ENCODE measurements around the gene EXOC4. TPM values are rescaled to one million over a fixed set of nuclear protein-coding genes. Genes with fewer than 3 reads are reported as not detected.

The EXOC4 gene
- total and polyA plus RNA-seq, 2 of the 8 experiments (the other 6 are each of a cell fraction or from before 2014, with no cell fraction given), result 27.0 to 67.3 TPM

DNA sequence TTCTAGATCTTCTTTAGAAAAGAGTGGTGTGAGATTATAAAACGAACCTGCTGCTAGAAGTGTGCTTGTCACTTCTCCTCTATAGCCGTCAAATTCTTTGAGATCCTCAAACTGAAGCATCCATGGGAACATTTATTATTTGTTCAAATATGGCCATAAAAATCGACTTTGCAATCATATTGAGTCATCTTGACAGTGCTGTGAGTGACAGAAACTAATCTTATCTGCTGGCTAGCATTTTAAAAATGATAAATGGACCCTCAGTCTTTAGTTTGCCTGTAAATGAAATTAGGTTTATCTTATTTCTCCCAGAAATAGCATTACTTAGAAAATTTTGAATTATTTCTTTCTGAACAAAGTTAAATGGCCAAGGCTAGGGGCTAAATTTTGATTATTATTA, 290.8 kb downstream of the EXOC4 start:
- H3K4me2 ChIP-seq (ENCODE audit: insufficient read depth in 1 of 2, low read depth in 2 of 2, low read length in 2 of 2), result no peak overlapping the region
- CTCF ChIA-PET (ENCODE audit: partially characterized antibody), result no interaction called here
- TF ChIP-seq KDM1A (IDR thresholded peaks at IDR 0.05; ENCODE audit: borderline replicate concordance, low read length) (no peak), GTF2F1 (IDR thresholded peaks at IDR 0.05; ENCODE audit: borderline replicate concordance, low read depth, low read length) (no peak), PHF8 (conservative IDR thresholded peaks at IDR 0.05; ENCODE audit: low read depth, low read length) (no peak), SAP30 (IDR thresholded peaks at IDR 0.05; ENCODE audit: insufficient read depth, insufficient replicate concordance, low read length) (no peak), CBX8 (IDR thresholded peaks at IDR 0.05; ENCODE audit: borderline replicate concordance, low read depth, low read length) (no peak), ZNF274 (IDR thresholded peaks at IDR 0.05; ENCODE audit: borderline replicate concordance, extremely low read depth, low read length) (no peak), MAFK (IDR thresholded peaks at IDR 0.05; ENCODE audit: low read depth, low read length) (no peak), JUN (IDR thresholded peaks at IDR 0.05; ENCODE audit: low read depth, low read length) (no peak), SP4 (IDR thresholded peaks at IDR 0.05; ENCODE audit: low read length) (no peak), NANOG (IDR thresholded peaks at IDR 0.05; ENCODE audit: insufficient read depth, low read depth, low read length, poor library complexity, severe bottlenecking) (no peak), NRF1 (IDR thresholded peaks at IDR 0.05; ENCODE audit: low read depth, low read length) (no peak), TCF12 (IDR thresholded peaks at IDR 0.05; ENCODE audit: low read depth, low read length) (no peak), POLR2A (IDR thresholded peaks at IDR 0.05; ENCODE audit: control extremely low read depth in 1 of 2, low read depth in 2 of 2, low read length in 2 of 2) (no peak), HDAC6 (IDR thresholded peaks at IDR 0.05; ENCODE audit: low read depth, low read length) (no peak)
- TF ChIP-seq, protein P1, sequence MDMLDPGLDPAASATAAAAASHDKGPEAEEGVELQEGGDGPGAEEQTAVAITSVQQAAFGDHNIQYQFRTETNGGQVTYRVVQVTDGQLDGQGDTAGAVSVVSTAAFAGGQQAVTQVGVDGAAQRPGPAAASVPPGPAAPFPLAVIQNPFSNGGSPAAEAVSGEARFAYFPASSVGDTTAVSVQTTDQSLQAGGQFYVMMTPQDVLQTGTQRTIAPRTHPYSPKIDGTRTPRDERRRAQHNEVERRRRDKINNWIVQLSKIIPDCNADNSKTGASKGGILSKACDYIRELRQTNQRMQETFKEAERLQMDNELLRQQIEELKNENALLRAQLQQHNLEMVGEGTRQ (IDR thresholded peaks at IDR 0.05; ENCODE audit: low read length), result no peak

More for the DNA sequence above, 290.8 kb downstream of the EXOC4 start:
- Histone ChIP-seq H2AK5ac (ENCODE audit: low read depth, low read length) (no peak overlapping the region), H2BK20ac (ENCODE audit: low read length) (no peak overlapping the region), H3K79me1 (ENCODE audit: low read depth, low read length) (no peaks in the 10 kb centered on the region), H3K56ac (replicated peaks; ENCODE audit: insufficient read length, low read depth, low read length) (no peak overlapping the region), H3K36me3 (ENCODE audit: control insufficient read depth in 2 of 4, insufficient read depth in 4 of 4, low read length in 3 of 4) (no peaks in the 10 kb centered on the region), H3K27ac (ENCODE audit: low read depth, low read length) (no peak overlapping the region), H2BK15ac (ENCODE audit: low read length) (no peak overlapping the region), H2BK120ac (replicated peaks; ENCODE audit: low read depth, low read length) (no peak overlapping the region), H3K27me3 (replicated peaks in 1 of 4; ENCODE audit: control insufficient read depth in 3 of 4, extremely low read depth in 1 of 4, insufficient read depth in 3 of 4, low read length in 3 of 4) (no peaks in the 10 kb centered on the region), H3K79me2 (ENCODE audit: control insufficient read depth in 1 of 2, insufficient read depth in 2 of 2, low read length in 2 of 2) (no peaks in the 10 kb centered on the region), H3K4me1 (replicated peaks in 1 of 4; ENCODE audit: control insufficient read depth in 3 of 4, insufficient read depth in 4 of 4, low read length in 3 of 4) (no peaks in the 10 kb centered on the region; a peak in 1 of 7 replicates), H3K9ac (replicated peaks in 1 of 4; ENCODE audit: extremely low read depth in 1 of 4, low read depth in 3 of 4, low read length in 3 of 4) (no peak overlapping the region), H4K8ac (ENCODE audit: extremely low read depth, insufficient read depth, low read length) (no peak overlapping the region), H3K23me2 (ENCODE audit: low read depth, low read length) (no peaks in the 10 kb centered on the region), H4K91ac (replicated peaks; ENCODE audit: insufficient read length, low read length) (no peak overlapping the region), H2BK5ac (ENCODE audit: low read depth, low read length) (no peak overlapping the region), H2AFZ (ENCODE audit: low read length) (no peak overlapping the region), H3K14ac (ENCODE audit: insufficient read length) (no peak overlapping the region), H3K4me3 (ENCODE audit: extremely low read depth in 1 of 4, insufficient read depth in 2 of 4, low read depth in 3 of 4, low read length in 4 of 4) (no peak overlapping the region), H3K4ac (replicated peaks; ENCODE audit: insufficient read length, low read depth, low read length) (no peak overlapping the region), H3K18ac (ENCODE audit: extremely low read depth, low read length) (no peak overlapping the region), H2BK12ac (ENCODE audit: low read depth, low read length) (no peak overlapping the region), H4K5ac (ENCODE audit: insufficient read length, low read depth, low read length) (no peak overlapping the region), H3K9me3 (ENCODE audit: insufficient read depth in 2 of 2, low read depth in 1 of 2, low read length in 1 of 2) (no peaks in the 10 kb centered on the region), H3K23ac (ENCODE audit: insufficient read length) (no peak overlapping the region), H4K20me1 (replicated peaks in 1 of 2; ENCODE audit: control insufficient read depth in 1 of 2, insufficient read depth in 2 of 2, low read length in 2 of 2) (peaks cover 0 to 2% of the 10 kb centered on the region in 2 experiments)
- WGBS, 2 experiments (ENCODE audit: extremely low coverage in 1 of 2, insufficient coverage in 1 of 2, insufficient read length in 1 of 2, insufficient replicate concordance in 2 of 2, low coverage in 1 of 2, low lambda C conversion rate in 2 of 2, missing lambda C conversion rate in 1 of 2), result 76% methylated on average over 3 of the region's 3 CpGs; no CpG with 5 or more reads in 1 of the 2 experiments
- DNase-seq (ENCODE audit: low read depth in 1 of 2, low spot score in 2 of 2) (no peak), FAIRE-seq (no peak)
- POLR2A ChIA-PET (ENCODE audit: partially characterized antibody), result no interaction called here
